Raji (cell line): ENCODE data around the gene C1D.

Experiments
- POLR2A ChIP-seq: IDR thresholded peaks from 2 replicates; pipeline ENCODE4 v1.6.1; 2011; ENCODE audit warnings: low read depth, low read length, control low read depth; ENCODE audit not compliant: insufficient read depth

The C1D gene

GRCh38 chr2:68032702-68033101 lies 30.1 kb downstream of the C1D start:
- TF ChIP-seq POLR2A: no peak

GRCh38 chr2:68031542-68032160 lies 31.2 kb downstream of the C1D start:
- no peak for TF ChIP-seq POLR2A

- no peak for TF ChIP-seq POLR2A
Measured at GRCh38 chr2:68031043-68031442, 31.8 kb downstream of the C1D start.

- no peak for TF ChIP-seq POLR2A
Measured at GRCh38 chr2:68030529-68030928, 32.3 kb downstream of the C1D start.

- TF ChIP-seq POLR2A: no peak
Measured at GRCh38 chr2:68027959-68028358, 34.8 kb downstream of the C1D start.

- no peak for TF ChIP-seq POLR2A
Measured at GRCh38 chr2:68024450-68024849, 38.4 kb downstream of the C1D start.

- TF ChIP-seq POLR2A: no peak
Measured at GRCh38 chr2:68023904-68024303, 38.9 kb downstream of the C1D start.

GRCh38 chr2:68018727-68019126 lies 44.1 kb downstream of the C1D start:
- TF ChIP-seq POLR2A: no peak

GRCh38 chr2:68009526-68009925 lies 53.3 kb downstream of the C1D start:
- TF ChIP-seq POLR2A: no peak

GRCh38 chr2:68000170-68000825 lies 62.5 kb downstream of the C1D start:
- no peak for TF ChIP-seq POLR2A

- TF ChIP-seq POLR2A: no peak
Measured at GRCh38 chr2:67999332-67999731, 63.5 kb downstream of the C1D start.

GRCh38 chr2:67997903-67998302 lies 64.9 kb downstream of the C1D start:
- no peak for TF ChIP-seq POLR2A

- TF ChIP-seq POLR2A: no peak
Measured at GRCh38 chr2:67997528-67997900, 65.3 kb downstream of the C1D start.

GRCh38 chr2:67996772-67997527 lies 65.9 kb downstream of the C1D start:
- no peak for TF ChIP-seq POLR2A

- TF ChIP-seq POLR2A: no peak
Measured at GRCh38 chr2:67994716-67995115, 68.1 kb downstream of the C1D start.

GRCh38 chr2:67993329-67993728 lies 69.5 kb downstream of the C1D start:
- no peak for TF ChIP-seq POLR2A
